ENCODE data around the gene OR6J1.
"Not testable (repeated sequence)": the region's sequence is repeated elsewhere in the genome, so short reads cannot be mapped to it uniquely, and the experiment has no call there.

OR6J1 gene

DNA sequence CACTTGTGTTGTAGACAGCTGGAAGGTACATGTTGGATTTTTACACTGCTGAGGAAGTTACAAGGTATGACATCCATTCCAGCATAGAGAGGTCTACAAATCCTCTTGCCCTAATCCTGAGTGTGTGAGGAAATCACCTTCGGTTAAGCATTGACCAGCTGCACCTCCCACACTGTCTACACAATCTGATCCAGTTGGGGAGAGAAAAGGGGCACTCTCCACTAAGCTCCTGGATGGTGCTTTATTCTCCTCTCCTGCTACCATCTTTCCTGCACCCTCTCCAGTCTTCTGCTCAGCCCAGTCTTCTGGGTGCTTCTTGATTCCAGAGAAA lies at the start of gene OR6J1:
Gene OR6J1, minus strand, starts transcription at position 48 of the 331 bp plus-strand sequence. CDS start 9,541 bp downstream, outside the sequence.
- DNase-seq: peak; percentile 58

DNA sequence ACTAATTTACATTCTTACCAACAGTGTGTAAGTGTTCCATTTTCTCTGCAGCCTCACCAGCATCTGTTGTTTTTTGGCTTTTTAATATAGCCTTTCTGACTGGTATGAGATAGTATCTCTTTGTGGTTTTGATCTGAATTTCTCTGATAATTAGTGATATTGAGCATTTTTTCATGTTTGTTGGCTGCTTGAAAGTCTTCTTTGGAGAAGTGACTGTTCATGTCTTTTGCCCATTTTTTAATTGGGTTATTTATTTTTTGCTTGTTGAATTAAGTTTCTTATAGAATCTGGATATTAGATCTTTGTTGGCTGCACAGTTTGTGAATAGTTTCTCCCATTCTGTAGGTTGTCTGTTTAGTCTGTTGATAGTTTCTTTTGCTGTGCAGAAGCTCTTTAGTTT lies 48.0 kb upstream of the OR6J1 start:
- no peak for DNase-seq

GRCh38 chr14:22691171-22691570 lies 47.0 kb upstream of the OR6J1 start:
- DNase-seq: no peak

DNA sequence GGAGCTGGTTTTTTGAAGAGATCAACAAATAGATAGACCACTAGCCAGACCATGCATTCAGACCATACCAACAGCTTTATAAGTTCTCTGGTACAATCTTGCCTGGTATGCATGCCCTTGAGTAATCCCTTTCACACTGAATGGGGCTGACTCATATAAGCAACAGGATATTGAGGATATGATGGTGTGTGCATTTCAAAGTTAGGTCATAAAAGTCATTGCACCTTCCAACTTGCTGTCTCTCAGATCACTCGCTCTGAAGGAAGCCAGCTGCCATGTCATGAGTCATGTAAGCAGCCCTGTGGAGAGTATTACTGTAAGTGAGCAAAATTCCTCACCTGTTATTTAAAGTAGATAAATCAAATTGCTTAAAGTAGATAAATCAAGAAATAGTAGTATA lies 45.0 kb upstream of the OR6J1 start:
- no peak for DNase-seq

DNA sequence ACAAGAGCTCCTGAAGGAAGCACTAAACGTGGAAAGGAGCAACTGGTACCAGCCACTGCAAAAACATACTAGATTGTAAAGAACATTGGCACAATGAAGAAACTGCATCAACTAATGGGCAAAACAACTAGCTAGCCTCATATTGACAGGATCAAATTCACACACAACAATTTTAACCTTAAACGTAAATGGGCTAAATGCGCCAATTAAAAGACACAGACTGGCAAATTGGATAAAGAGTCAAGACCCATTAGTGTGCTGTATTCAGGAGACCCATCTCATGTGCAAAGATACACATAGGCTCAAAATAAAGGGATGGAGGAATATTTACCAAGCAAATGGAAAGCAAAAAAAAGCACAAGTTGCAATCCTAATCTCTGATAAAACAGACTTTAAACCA lies 43.8 kb upstream of the OR6J1 start:
- DNase-seq: not testable (repeated sequence)

DNA sequence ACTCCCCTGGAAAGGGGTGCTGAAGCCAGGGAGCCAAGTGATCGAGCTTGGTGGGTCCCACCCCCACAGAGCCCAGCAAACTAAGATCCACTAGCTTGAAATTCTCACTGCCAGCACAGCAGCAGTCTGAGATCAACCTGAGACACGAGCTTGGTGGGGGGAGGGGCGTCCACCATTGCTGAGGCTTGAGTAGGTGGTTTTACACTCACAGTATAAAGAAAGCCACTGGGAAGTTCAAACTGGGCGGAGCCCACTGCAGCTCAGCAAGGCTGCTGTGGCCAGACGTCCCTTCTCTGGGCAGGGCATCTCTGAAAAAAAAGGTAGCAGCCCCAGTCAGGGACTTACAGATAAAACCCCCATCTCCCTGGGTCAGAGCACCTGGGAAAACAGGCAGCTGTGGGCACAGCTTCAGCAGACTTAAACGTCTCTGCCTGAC lies 42.0 kb upstream of the OR6J1 start:
- not testable (repeated sequence) for DNase-seq

DNA sequence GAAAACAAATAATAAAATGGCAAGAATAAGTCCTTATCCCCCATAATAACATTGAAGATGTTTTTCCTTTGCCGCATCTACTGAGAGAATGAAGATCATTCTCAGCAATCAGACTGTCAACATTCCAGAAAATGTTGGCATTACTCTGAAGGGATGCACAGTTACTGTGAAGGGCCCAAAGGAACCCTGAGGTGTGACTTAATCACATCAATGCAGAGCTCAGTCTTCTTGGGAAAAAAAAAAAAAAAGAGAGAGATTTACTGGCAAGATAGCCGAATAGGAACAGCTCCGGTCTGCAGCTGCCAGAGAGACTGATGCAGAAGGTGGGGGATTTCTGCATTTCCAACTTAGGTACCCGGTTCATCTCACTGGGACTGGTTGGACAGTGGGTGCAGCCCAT lies 41.3 kb upstream of the OR6J1 start:
- DNase-seq: no peak

GRCh38 chr14:22683428-22683827 lies 39.3 kb upstream of the OR6J1 start:
- not testable (repeated sequence) for DNase-seq

GRCh38 chr14:22678221-22678620 lies 34.1 kb upstream of the OR6J1 start:
- DNase-seq: no peak

GRCh38 chr14:22677551-22677950 lies 33.4 kb upstream of the OR6J1 start:
- DNase-seq: not testable (repeated sequence)

GRCh38 chr14:22671622-22672021 lies 27.5 kb upstream of the OR6J1 start:
- DNase-seq: no peak

GRCh38 chr14:22668863-22669262 lies 24.7 kb upstream of the OR6J1 start:
- DNase-seq: no peak

DNA sequence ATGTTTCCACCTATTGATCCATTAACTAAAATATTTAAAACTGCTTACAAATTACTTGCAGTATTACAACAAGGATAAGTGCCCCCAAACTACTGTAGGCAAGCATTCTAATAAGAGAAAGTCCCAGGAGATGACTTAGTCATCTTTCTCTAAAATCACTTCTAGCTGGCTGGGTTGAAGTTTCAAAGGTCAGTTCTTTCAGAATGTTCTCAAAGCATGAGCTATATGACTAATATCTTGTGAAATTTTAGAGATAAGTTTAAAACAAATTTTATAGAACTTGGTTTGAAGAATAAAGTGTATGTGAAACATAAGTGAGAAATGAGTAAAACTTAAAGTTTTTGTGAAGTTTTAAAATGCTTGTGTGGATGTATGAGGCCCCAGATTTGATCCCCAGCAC lies 24.3 kb upstream of the OR6J1 start:
- DNase-seq: no peak

DNA sequence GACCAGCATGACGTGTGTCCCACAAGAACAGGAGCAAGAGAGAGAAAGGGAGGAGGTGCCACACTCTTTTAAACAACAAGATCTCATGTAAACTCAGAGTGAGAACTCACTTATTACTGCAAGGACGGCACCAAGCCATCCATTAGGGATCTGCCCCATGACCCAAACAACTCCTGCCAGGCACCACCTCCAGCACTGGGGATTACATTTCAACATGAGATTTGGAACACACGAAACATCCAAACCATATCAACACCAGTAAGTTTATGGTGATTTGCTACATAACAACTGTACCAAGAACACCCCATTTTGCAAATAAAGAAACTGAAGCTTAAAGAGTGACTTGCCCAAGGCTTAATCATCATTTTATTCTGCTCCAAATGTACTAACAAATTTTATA lies 23.7 kb upstream of the OR6J1 start:
- no peak for DNase-seq

GRCh38 chr14:22666203-22666893 lies 22.2 kb upstream of the OR6J1 start:
- DNase-seq: no peak

GRCh38 chr14:22664261-22664660 lies 20.1 kb upstream of the OR6J1 start:
- DNase-seq: peak; percentile 6

DNA sequence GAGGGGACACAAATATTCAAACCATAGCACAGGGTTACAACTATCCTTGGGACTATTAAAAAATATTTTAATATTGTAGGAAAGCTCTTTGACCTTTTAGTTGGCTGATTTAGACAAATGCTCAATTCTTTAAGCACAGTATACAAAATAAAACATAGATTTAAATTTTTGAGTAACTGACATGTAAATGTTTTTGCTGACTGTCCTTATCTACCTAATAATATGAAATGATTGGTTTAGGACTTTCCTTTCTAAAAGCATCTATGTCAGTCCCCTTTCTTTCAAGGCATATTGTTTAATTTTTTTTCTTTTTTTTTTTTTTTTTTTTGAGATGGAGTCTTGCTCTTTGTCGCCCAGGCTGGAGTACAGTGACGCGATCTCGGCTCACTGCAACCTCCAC lies 16.5 kb upstream of the OR6J1 start:
- no peak for DNase-seq

GRCh38 chr14:22658946-22659345 lies 14.8 kb upstream of the OR6J1 start:
- DNase-seq: no peak

DNA sequence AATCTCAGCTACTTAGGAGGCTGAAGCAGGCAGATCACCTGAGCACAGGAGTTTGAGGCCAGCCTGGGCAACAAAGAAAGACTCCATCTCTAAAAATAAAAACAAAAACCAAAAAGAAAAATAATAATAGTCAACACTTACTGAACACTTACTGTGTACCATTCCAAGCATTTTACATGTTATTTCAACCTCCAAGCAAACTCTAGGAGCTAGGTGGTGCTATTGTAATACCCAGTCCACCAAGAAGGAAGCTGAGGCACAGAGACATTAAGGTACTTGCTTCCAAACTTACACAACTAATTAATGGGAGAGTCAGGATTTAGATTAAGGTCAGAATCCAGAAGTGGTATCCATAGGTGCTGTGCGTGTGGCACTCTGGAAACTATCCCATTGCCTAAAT lies 13.7 kb upstream of the OR6J1 start:
- peak; percentile 35 for DNase-seq

DNA sequence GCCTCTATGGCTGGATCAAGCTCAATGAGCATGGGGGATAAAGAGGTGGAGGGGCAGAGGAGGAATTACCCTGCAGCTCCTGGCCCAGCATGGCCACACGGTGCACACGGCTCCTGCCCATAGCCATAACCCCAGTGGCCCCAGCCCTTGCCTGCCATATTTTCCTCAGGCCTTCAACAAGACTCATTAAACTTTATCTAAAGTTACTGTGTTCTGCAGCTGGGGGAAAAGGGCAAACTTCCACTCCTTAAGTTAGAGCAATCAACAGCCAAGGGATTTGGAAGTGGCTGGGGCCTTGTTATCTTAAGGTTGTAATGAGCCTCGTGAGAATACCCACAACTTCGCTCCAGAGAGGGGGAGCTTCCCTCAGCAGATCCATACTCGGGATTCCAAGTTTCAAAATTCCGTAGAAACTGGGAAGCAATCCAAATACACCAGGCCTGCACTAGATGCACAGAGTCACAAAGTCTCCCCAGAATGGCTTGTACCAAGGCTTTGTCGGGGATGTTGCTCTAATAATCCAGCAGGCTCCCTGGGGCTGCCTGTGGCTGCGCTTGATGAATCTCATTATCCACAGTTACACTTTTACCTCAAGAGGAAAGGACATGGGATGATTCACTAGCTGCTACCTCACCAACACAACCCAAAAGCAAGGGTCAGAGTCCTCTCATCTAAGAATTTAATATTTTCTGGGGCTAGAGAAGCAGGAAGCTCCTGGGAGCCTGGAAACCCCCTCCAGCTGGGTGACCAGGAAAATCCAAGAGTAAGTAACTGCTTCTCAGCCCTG lies 13.0 kb upstream of the OR6J1 start:
- no peak for DNase-seq

GRCh38 chr14:22656226-22656625 lies 12.1 kb upstream of the OR6J1 start:
- no peak for DNase-seq

DNA sequence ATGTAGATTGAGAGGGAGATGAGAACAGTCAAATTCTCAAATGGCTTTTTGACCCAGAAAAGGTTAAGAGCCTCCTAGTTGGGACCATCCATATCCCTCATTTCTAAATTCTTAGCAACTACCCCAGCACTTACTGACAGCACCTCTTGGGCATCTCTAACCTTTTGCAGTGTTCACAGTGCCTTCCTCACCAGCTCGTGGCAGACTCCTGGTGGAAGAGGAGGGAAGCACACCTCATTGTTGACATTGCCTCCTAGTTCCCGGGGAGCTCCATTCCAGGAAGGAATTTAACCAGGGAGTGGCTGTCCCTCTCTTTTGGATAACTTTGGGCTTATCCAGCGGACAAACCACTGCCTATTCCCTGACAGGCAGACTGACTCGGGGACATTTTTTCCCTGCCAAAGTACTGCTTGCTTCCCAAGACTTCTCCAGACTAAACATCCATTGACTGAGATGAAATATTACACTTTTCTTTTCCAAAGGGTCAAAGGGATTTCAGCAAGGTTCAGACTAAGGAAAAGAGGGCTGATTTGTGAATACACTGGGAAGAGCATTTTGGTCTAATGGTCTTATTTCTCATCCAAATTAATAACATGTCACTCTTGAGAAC lies 9.0 kb upstream of the OR6J1 start:
- peak; percentile 84 for DNase-seq

DNA sequence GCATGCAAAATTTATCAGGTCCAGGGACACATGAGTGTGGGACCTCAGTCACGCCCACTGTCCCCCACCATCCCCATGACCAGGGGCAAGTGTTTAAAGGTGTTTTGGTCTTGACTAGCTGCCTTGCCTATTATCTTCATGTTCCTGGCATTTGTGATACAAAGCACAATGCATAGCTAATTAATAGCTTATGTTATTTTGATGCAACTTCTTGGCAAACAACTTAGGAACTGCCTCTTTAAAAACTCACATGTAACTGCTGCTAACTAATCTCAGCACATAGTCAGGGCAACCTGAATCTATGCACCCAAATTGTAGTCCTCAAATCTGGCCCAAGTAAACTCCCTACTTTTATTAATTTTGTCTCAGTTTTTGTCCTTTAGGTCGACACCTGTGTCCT lies 7.4 kb upstream of the OR6J1 start:
- no peak for DNase-seq

DNA sequence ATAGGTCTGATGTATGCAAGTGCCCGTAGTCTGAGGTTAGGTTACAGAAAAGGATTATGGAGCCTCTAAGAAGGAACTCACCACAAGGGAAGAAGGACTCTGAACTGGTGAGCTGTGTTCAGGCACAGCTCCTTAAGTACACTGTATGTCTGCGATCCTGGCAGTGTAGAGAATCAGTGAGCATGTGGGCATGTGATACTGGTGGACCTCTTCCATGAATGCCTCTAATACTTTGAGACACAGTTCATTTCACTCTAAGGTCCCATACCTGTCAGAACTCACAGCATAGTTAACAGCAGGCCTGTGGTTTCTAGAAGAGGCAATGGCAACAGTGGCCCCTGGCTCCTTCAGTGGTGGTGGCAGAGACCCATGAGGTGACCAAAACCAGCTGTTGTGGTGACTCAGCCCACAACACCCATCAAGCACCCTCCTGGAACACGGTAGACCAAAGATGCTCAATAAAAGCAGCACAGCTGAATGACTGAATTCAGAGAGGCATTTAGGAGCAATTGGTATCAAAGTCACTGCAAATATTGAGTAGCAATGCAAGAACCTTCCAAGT lies 6.9 kb upstream of the OR6J1 start:
- peak; percentile 33 for DNase-seq

All from NCI-H82 (cell line).